Forelimb muscle (tissue), 1 donor: Measurements from ENCODE around the gene ROR2. TPM values are rescaled to one million over a fixed set of nuclear protein-coding genes. Genes with fewer than 3 reads are reported as not detected.
"Not testable (repeated sequence)": the region's sequence is repeated elsewhere in the genome, so short reads cannot be mapped to it uniquely, and the experiment has no call there.

Experiments used
- DNase-seq: peaks from one replicate; pipeline ENCODE4 v3.0.0-alpha.2; 2013; ENCODE audit warnings: low read depth
- polyA plus RNA-seq: library from polyadenylated mRNA; unstranded; fragments of 120-200 nt; gene quantifications from one replicate; pipeline ENCODE4 v1.2.1, GENCODE V29; 2013; ENCODE audit not compliant: insufficient read length

The ROR2 gene
- polyA plus RNA-seq, 1 donor, result 2.7 TPM

DNA sequence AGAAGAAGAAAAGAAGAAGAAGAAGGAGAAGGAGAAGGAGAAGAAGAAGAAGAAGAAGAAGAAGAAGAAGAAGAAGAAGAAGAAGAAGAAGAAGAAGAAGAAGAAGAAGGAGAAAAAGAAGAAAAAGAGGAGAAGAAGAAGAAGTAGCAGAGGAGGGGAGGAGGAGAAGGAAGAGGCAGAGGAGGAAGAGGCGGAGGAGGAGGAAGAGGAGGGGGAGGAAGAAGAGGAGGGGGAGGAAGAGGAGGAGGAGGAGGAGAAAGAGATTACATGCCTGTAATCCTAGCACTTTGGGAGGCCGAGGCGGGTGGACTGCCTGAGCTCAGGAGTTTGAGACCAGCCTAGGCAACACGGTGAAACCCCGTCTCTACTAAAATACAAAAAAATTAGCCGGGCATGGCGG, 315.2 kb downstream of the ROR2 start:
- not testable (repeated sequence) for DNase-seq

DNA sequence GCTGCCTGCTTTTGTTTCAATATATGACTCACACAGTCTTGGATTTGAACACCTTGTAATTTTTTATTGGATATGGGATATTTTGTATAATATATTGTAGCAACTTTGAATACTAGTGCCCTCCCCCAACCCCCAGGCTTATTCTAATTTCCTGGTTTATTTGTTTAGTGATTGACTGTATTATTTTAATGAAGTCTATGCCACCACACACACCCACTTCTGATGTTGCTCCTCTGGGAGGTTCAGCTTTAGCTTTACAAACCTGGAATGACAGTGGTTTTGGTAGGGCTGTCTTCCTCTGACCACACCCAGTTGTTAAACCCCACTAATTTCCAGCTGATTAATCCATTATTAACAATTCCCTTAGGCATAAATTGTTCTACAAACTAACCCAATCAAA, 320.3 kb downstream of the ROR2 start:
- no peak for DNase-seq

DNA sequence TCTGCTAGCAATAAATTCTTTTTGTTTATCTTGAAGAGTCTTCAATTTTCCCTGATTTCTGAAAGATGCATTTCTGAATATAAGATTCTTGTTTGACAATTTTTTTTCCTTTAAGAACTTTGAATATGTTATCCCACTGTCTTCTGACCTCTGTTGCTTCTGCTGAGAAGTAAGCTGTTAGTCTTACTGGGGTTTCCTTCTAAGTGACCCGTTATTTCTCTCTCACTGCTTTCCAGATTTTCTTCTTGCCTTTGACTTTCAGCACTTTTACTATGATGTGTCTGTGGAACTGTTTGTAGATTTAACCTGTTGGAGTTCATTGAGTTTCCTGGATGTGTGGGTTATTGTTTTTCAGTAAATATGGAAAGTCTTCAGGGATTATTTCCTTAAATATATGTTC, 321.1 kb downstream of the ROR2 start:
- DNase-seq, result no peak

DNA sequence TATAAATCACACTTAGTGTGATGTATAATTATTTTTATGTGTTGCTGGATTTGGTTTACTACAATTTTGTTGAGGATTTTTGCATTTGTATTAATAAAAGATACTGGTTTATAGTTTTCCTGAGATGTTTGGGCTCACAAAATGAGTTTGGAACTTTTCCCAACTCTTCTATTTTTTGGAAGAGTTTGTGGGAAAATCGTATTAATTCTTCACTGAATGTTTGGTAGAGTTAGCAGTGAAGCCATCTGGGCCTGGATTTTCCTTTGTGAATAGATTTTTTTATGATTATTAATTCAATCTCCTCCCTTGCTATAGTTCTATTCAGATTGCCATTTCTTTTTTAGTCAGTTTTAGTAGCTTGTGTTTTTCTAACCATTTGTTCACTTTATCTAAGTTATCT, 324.7 kb downstream of the ROR2 start:
- DNase-seq, result peak; percentile 22

DNA sequence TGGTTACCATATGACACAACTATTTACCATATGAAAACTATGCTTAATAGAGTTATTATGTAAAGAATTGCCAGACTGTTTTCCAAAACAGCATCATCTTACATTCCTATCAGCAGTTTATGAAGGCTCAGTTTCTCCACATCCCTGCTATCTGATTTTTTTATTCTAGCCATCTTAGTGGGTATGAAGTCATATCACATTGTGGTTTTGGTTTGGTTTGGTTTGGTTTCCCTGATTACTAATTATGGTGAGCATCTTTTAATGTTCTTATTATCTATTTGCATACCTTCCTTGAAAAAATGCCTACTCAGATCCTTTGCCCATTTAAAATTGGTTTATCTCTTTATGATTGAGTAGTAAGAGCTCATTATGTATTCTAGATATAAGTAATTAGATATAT, 327.0 kb downstream of the ROR2 start:
- DNase-seq, result no peak

DNA sequence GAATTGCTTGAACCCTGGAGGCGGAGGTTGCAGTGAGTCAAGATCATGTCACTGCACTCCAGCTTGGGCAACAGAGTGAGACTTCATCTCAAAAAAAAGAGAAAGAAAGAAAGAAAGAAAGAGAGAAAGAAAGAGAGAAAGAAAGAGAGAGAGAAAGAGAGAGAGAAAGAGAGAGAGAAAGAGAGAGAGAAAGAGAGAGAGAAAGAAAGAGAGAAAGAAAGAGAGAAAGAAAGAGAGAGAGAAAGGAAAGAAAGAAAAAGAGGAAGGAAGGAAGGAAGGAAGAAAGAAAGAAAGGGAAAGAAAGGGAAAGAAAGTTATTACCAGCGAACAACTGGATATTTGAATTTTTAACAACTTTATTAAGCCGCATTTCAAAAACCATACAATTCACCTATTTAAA, 327.9 kb downstream of the ROR2 start:
- not testable (repeated sequence) for DNase-seq

DNA sequence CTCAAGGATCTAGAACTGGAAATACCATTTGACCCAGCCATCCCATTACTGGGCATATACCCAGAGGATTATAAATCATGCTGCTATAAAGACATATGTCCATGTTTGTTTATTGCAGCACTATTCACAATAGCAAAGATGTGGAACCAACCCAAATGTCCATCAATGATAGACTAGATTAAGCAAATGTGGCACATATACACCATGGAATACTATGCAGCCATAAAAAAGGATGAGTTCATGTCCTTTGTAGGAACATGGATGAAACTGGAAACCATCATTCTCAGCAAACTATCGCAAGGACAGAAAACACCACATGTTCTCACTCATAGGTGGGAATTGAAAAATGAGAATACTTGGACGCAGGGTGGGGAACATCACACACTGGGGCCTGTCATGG, 336.0 kb downstream of the ROR2 start:
- DNase-seq, result not testable (repeated sequence)

DNA sequence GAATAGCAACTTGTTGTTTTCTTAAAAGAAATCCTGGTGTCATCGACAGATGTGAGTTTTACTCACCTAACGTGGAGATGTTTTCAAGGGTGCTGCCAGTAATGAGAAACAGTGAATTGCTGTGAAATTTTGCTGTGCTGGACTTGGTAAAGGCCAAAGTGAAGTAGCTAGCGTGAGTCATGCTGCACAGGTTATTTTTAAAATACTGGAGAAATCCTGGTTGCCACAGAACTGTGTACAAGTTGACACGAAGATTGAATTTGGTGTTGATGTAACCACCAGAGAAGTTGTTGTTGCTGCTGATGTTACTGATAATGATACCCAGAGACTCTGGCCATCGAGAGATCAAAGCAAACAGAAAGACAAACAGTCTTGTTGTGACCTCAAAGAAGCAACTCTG, 338.4 kb downstream of the ROR2 start:
- no peak for DNase-seq

DNA sequence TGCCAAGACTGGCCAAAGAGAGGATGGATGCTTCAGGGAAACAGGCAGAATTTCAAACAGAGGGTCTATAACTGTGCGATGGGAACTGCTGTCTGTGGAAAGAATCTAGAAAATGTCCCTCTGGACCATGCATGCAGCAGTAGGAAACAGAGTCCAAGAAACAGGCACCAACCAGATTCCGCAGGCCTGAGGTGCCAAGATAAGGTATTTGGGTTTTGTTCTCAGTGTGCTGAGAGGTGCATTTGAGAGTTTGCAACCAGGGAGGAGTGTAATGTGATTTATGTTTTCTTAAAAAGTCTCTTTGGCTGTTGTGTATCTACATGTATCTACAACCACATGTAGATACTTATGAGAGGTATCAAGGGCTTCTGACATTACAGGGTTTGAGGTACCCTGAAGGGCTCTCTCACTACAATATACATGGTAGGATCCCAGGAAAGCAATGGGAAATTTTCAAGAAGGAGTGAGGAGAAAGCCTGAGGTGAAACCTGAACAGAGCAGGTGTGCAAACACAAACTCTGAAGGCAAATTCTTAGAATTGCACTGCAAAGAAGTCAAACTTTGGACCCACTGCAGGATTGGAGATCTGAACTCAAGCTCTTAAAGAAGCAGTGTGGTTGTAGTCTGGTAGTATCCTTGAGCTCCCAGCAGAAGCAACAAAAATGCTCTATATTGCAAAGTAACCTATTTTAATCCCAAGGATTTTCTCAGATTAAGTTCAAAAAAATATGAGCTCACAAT, 343.6 kb downstream of the ROR2 start:
- DNase-seq, result no peak

DNA sequence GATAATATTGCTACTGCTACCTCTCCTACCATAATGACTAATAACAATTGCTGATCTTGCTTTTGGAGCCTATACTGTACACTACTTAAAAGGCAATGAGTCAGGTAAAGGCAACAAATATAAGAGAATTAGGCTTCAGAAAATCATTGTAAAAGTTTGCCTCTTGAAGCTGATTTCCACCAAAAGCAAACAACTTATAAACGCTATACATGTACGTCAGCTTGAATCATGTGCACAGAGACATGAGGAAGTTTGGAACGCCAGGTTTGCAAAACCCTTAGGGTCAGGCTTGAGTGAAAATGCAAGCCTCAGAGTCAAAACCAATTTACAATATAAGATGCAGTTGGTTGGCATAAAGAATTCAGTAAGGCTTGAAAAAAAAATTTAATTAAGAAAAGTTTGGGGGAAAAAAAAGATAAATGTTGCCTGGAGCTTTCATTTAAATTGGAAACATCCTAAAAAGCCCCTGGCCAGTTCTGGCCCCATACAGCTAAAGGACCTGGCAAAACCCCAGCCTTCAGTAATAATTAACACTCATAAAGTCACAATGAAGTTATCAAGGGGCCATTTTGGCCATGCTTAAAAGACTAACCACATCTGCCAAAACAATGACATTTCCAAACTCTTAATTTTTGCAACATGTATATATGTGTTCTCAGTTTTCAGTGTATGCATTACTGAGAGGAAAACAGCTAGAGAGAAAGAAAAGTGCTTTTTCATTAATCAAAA, 345.4 kb downstream of the ROR2 start:
- DNase-seq, result no peak

DNA sequence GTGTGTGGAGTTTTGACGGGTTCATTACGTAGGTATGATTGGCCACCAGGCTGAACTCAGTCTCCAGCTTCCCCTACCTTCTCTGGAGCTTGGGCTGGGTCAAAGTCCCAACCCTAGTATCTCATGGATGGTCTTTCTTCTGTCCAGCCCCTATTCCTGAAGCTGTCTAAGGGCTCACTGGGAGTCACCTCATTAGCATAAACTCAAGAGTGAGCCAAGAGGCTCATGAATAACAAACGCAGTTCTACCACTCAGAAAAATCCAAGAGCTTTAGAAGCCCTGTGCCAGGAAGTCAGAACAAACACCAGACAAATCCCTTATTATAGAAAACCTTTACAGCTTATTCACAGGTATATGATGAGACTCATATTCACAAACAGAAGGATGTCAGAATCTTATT, 346.1 kb downstream of the ROR2 start:
- no peak for DNase-seq

DNA sequence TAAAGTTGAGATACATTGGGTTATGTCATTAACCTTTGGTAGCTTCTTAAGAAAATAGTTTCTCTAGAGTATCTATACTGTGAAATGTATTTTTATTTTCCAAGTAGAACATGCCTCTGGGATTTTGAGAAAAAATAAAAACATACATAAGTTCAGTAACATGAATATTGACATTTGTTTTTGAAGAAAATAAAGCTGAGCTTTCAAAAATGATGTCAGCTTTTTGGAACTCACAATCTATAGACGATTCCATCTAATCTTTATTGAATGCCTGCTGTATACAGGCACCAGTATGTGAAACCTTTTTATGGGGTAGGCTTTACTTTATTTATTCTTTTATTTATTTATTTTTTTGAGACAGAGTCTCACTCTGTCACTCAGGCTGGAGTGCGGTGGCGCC, 350.5 kb downstream of the ROR2 start:
- DNase-seq, result no peak

DNA sequence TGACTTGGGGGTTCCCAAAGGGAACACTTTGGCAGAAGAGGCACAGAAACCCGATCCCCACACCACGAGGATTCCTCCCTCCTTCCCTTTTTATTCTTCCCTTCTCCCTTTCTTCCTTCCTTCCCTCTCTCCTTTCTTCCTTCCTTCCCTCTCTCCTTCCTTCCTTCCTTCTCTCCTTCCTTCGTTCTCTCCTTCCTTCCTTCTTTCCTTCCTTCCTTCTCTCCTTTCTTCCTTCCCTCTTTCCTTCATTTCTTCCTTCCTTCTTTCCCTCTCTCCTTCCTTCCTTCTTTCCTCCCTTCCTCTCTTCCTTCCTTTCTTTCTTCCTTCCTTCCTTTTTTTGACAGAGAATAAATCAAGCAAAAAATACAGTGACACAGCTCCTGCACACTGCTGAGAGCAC, 358.4 kb downstream of the ROR2 start:
- DNase-seq, result no peak

DNA sequence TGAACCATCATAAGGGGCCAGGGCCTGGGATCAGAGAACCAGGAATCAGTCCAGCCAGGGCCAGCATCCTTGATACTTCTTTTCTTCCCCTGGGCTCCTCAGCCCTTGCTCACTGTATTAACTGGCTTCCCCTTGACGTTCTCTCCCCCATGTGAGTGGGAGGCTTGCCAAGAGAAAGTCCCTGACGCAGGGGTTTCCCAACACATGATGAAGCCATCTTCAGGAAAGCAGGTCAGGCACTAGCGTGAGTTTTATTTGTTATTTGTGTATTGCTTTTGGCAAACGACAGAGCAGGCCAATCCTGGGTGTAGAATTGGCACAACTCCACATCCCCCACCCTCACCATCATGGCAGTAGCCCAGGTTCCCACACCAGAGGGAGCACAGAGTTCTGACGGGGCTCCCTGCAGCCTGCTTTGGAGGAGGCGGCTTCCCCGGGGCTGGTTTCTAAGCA, 360.9 kb downstream of the ROR2 start:
- peak; percentile 13 for DNase-seq

DNA sequence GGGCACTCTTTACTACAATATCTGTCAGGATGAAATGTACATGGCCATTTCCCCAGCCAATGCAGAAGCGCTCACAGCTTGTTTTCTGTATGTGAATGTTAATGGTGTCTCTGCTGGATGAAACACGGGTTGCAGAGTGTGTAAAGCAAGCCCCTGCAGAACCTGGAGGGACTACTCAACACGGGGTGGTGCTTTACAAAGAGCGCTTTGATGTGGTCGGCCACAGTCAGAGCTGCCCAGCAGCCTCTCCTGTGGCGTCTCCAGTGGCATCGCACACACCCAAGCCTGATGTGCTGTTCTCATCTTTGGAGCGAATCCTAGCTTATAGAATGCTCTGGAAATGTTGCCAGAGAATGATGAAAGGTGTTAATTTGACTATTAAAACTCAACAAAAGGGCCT, 363.7 kb downstream of the ROR2 start:
- DNase-seq, result no peak

DNA sequence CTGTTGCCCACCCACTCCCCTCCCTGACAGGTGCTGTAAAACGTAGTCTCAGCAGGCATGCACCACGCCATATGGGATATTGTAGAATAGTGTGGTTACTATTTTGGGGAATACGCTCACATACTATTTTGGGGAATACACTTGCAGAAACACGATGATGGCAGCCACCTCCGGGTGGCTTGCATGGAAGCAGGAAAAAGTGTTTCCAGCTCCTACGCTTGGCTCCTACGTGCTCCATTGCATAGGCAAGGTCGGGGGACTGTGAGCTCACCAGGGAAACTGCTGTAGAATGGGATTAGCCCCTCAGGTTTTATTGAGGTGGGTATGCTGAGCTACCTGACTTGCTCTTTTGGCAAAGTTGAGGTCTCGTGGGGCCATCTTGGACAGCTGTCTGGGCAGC, 366.1 kb downstream of the ROR2 start:
- no peak for DNase-seq

DNA sequence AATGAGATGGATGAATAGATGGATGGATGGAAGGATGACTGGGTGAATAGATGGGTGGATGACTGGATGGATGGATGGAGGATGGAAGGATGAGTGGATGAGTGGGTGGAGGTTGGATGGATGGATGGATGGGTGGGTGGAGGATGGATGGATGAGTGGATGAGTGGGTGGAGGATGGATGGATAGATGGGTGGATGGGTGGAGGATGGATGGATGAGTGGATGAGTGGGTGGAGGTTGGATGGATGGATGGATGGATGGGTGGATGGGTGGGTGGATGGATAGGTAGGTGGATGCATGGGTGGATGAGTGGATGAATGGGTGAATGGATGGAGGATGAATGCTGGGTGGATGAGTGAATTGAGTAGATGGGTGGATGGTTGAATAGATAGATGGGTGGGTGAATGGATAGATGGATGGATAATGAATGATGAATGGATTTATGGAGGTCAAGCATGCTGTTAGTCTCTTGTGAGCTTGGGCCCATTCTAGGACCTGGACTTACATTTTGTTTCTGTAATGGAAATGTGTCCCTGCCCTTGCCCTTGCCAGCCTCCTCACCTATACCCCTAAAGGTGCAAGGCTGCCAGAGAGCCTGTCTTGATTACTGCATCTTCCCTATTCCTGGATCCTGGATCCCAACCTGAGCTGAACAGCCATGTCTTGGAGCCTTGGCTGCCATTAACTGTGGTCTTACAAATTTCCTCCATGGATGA, 366.7 kb downstream of the ROR2 start:
- no peak for DNase-seq

DNA sequence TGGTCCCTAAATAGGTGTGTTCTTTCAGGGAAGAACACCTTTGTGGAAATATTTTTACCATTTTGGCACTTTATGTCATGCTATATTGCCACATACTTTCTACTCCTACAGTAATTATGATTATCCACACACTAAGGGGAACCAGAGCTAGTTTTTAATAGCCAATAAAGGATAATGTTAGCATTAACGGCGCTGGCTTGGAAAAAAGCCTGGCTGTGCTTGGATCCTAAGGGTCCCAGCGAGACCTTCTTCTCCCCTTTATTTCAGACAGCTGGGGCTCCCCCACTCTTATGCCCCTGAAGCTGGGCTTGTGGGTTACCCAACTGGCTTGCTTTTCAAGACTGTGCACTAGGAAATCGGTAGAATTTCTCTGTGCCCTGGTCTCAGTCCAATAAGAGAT, 367.8 kb downstream of the ROR2 start:
- no peak for DNase-seq

DNA sequence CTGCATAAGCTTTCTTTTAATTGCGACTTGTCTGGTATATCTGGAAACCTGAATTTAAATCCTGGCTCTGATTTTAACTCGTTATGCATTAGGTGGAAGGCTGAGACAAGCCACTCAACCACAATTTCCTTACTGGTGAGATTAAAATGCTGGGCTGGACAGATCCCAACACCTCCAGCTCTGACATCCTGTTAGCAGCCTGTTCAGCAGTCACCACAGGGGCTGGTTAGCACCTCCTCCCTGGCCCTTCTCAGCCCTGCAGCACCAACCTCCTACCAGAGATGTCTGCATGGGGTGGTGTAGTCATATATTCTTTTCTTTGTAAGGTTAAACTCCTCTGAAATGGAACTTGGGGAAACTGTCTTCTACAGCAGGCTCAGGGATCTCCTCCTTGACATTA, 369.9 kb downstream of the ROR2 start:
- DNase-seq, result no peak

DNA sequence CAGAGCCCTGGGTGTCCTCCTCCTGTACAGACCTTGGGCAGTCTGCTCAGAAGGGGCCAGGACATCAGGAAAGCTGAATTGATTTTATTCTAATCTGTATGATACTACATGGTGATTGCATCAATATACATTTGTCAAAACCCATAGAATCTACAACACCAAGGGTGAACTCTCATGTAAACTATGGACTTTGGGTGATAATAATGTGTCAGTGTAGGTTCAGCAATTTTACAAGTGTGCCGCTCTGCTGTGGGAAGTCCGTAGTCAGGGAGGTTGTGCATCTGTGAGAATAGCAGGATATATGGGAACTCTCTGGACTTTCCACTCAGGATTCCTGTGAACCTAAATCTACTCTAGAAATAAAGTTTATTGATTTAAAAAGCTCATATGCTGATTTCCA, 371.1 kb downstream of the ROR2 start:
- no peak for DNase-seq

DNA sequence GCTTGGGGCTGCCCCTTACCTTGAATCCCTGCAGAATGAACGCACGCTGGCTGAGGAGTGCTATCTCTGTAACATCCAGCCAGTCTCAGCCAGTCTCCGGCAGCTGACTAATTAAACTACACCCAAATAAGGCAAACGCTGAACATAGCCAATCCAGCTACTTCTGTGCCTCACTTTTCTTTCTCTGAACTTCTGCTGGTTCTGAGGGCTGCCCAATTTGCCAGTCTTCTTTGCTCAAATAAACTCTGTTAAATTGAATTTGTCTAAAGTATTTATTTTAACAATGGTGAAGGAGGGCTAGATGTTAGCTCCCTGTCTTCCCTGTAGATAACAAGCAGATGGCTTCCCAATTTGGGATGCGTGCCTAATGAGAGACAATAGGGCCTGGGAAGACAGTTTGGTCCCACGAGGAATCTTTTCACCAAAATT, 372.4 kb downstream of the ROR2 start:
- DNase-seq, result no peak

DNA sequence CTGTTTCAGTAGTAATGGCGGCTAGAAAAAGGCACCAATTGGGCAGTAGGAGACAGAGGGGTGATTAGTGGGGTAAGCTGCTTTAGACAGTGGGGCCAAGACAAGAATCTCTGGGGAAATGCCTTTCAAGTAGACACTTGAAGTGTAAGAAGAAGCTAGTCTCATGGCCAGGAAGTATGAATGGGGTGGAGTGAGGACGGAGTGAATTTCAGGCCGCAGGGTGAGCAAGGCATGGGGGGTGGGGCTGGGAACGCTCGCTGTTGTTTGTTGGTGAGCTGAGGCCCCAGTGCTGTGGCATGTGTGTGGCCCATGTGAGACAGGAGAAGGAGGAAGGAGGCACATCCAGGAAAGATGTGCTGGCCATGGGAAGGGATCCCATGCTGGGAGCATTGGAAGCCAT, 377.2 kb downstream of the ROR2 start:
- DNase-seq, result no peak

DNA sequence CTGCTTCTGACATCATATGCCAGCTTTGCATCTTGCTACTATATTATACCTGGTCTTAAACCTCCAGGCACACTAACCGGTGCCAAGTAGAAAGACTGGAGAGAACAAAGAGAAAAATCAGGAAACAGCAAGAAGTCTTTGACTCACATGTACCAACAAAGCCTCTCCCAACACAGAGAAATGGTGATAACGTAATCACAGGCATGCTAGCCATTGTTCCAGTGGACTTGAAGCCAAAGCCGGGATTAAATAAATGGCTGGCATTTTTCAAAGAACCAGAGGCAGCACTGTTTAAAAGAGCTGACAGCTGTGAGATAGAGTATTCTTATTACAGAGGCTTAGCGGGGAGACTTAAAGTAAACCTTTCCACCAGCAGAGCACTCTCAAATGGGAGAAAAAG, 378.0 kb downstream of the ROR2 start:
- no peak for DNase-seq
